HG03064 (cell line): ENCODE data around the gene DSG3.

Source experiments
- ATAC-seq: cut with Tn5 transposase; IDR thresholded peaks from one replicate; pipeline ENCODE4 v1.9.1; 2021; ENCODE audit warnings: low read depth; ENCODE audit not compliant: unreplicated experiment

The DSG3 gene

GRCh38 chr18:31510319-31510718 is 62.8 kb downstream of the DSG3 start:
- ATAC-seq: no peak

- ATAC-seq: no peak
Observed at GRCh38 chr18:31511098-31511497, 63.6 kb downstream of the DSG3 start.

GRCh38 chr18:31512203-31512764 is 64.7 kb downstream of the DSG3 start:
- ATAC-seq: no peak

- no peak for ATAC-seq
Observed at GRCh38 chr18:31513189-31513935, 65.8 kb downstream of the DSG3 start.

- no peak for ATAC-seq
Observed at GRCh38 chr18:31516437-31516836, 68.9 kb downstream of the DSG3 start.

GRCh38 chr18:31526374-31526773 is 78.8 kb downstream of the DSG3 start:
- no peak for ATAC-seq
